ENCODE data around the gene RNASE7.

The RNASE7 gene

GRCh38 chr14:21084998-21085853 lies 43.1 kb downstream of the RNASE7 start:
- DNase-seq (ENCODE audit: insufficient read length, low spot score) (no peak), FAIRE-seq (no peak)

- FAIRE-seq (no peak), DNase-seq (ENCODE audit: insufficient read length, low spot score) (no peak)
Measured at GRCh38 chr14:21086908-21087293, 44.7 kb downstream of the RNASE7 start.

GRCh38 chr14:21087294-21088091 lies 45.3 kb downstream of the RNASE7 start:
- DNase-seq (ENCODE audit: insufficient read length, low spot score) (peak; percentile 59), FAIRE-seq (peak; percentile 47)

- no peak for FAIRE-seq
- no peak for DNase-seq (ENCODE audit: insufficient read length, low spot score)
Measured at GRCh38 chr14:21088687-21089086, 46.5 kb downstream of the RNASE7 start.

- no peak for DNase-seq (ENCODE audit: insufficient read length, low spot score)
- FAIRE-seq: no peak
Measured at GRCh38 chr14:21089271-21089670, 47.1 kb downstream of the RNASE7 start.

GRCh38 chr14:21089877-21090193 lies 47.7 kb downstream of the RNASE7 start:
- FAIRE-seq: no peak
- DNase-seq (ENCODE audit: insufficient read length, low spot score): no peak

- FAIRE-seq (no peak), DNase-seq (ENCODE audit: insufficient read length, low spot score) (no peak)
Measured at GRCh38 chr14:21090194-21090939, 48.2 kb downstream of the RNASE7 start.

- FAIRE-seq (no peak), DNase-seq (ENCODE audit: insufficient read length, low spot score) (no peak)
Measured at GRCh38 chr14:21090940-21091663, 48.9 kb downstream of the RNASE7 start.

- FAIRE-seq (no peak), DNase-seq (ENCODE audit: insufficient read length, low spot score) (no peak)
Measured at GRCh38 chr14:21091821-21092272, 49.7 kb downstream of the RNASE7 start.

GRCh38 chr14:21092273-21093011 lies 50.3 kb downstream of the RNASE7 start:
- FAIRE-seq (peak; percentile 54), DNase-seq (ENCODE audit: insufficient read length, low spot score) (peak; percentile 99)

- DNase-seq (ENCODE audit: insufficient read length, low spot score): no peak
- no peak for FAIRE-seq
Measured at GRCh38 chr14:21093018-21093417, 50.9 kb downstream of the RNASE7 start.
